NCI-H2081 treated with DMSO at 0.1 percent for 48 hours (cell line): ENCODE results near the gene SYTL1.

Experiments
- DNase-seq: peaks from one replicate; lab custom pipeline; 2025; lab: John Stamatoyannopoulos, UW

Gene SYTL1, protein sequence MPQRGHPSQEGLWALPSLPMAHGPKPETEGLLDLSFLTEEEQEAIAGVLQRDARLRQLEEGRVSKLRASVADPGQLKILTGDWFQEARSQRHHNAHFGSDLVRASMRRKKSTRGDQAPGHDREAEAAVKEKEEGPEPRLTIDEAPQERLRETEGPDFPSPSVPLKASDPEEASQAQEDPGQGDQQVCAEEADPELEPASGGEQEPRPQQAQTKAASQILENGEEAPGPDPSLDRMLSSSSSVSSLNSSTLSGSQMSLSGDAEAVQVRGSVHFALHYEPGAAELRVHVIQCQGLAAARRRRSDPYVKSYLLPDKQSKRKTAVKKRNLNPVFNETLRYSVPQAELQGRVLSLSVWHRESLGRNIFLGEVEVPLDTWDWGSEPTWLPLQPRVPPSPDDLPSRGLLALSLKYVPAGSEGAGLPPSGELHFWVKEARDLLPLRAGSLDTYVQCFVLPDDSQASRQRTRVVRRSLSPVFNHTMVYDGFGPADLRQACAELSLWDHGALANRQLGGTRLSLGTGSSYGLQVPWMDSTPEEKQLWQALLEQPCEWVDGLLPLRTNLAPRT

DNA sequence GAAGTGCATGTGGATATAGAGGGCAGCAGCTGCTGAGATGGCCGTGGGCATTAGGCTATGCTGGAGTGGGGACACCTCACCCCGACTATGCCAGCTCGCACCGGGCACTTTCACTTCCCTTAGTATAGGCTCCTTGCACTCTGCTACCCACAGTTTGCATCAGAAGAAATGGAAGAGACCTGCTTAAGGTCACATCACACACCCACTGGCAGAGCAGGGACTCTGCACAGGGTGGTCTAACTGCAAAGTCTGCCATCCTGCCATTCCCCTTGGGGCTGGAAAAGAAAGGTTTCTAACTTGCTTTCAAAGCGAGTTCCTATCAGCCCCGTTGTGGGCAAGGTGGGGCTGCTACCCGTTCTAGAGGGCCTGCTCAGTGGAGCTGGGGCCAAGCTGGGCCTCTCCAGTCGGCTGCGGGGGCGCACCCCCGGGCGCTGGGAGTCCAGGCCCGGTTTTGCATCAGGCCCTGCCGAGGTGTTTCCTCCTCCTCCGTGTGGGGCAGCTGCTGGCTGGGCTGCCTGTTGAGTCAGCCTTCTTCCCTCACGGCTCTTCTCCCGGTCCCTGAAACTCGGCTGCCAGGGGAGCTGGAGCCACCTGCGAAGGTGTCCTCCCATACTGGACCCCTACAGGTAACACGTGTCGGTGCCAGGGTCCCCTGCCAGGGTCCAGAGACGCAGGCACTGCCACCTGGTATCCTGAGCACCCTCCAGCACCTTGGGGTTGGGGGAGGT, at the start of gene SYTL1:
SYTL1 (plus strand) TSS at position 498 of the 728 bp plus-strand sequence. CDS start 3,313 bp downstream, outside the sequence.
- DNase-seq, result no peak

DNA sequence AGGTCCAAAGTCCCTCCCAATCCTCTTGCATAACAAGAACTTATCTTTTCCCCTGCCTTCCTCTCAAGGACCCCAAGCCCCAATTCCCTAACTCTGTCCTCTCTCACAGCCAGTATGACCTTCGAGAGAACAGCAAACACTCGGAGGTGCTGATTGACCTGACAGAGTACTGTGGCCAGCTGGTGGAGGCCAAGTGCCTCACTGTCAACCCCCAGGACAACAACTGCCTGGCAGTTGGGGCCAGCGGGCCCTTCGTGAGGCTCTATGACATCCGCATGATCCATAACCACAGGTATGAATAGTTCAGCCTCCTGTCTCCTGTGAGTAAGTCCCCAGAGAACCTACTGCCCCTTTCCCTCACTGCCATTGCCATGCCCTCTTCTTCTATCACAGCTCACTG, 49.7 kb upstream of the SYTL1 start:
- no peak for DNase-seq

- DNase-seq, result no peak
Observed at GRCh38 chr1:27293915-27294314, 47.9 kb upstream of the SYTL1 start.

GRCh38 chr1:27296773-27297291, 45.0 kb upstream of the SYTL1 start:
- DNase-seq, result no peak

GRCh38 chr1:27297903-27298302, 43.9 kb upstream of the SYTL1 start:
- no peak for DNase-seq

DNA sequence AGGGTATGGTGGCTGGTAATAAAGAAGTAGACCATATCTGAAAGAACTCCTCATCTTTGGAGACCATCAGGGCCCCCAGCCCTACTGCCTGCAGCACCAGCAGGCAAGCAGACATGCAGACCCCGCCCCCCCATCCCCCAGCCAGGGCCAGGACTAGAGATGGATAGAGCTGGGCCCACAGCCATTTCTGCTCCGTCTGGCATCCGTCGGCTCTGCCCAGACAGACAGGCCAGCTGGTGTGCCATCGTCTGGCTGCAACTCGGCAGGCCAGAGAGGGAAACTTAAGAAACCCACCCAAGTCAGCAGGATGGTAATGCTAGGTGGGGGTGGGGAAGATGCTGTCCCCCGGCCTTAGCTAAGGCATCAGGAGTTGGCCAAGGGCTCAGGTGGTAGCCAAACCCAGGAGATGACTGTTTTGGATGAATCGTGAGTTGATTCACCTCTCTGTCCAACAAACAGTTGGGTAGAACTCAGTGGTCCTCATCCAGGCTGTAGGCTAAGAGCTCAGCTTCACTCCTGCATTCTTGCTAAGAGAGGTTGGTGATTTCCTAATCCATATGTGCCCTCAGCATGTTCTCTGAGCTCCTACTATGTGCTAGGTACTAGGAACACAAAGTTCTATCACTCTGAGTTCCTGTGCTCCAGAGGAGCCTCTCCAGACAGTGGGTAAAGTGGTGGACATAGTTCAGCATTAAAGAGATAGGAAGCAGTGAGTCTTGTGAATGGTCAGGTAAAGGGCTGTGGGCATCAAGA, 43.0 kb upstream of the SYTL1 start:
- no peak for DNase-seq

DNA sequence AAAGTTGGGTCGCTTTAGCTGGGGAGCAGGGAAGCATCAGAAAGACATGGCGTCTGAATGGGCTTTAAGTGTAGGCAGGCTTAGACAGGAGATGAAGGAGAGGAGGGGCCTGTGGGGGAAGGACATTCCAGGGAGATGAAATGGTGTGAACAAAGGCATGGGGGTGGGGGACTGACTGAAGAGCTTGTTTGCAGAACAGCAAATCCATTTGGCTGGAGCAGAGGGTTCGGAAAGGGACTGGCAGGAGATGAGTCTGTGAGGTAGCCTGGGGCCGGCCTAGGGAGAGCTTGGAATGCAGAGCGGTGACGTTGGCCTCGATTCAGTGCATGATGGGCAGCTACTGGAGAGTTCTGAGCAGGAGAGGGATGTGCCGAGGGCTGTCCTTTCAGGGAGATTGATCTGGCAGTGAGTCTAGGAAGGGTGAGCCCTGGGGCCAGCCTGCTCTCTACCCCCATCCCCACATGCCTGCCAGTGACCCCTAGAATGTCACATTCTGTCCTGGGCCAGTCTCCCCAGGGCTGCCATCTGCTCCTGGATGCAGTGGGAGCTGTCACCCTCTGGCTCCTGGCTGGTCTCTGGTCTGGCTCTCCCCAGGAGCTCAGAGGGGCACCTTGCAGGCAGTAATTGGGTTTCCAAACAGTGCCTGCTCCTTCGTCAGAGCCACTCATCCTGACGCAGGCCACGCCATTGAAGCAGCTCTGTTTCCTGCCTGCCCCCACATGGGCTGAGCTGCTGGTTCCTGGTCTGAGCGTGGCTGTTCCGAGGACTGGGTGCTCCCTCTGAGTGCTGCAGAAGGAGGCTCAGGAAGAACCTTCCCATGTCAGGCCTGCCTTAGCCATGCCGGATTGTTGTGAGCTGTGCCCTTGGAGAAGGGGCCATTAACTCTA, 42.2 kb upstream of the SYTL1 start:
- no peak for DNase-seq

DNA sequence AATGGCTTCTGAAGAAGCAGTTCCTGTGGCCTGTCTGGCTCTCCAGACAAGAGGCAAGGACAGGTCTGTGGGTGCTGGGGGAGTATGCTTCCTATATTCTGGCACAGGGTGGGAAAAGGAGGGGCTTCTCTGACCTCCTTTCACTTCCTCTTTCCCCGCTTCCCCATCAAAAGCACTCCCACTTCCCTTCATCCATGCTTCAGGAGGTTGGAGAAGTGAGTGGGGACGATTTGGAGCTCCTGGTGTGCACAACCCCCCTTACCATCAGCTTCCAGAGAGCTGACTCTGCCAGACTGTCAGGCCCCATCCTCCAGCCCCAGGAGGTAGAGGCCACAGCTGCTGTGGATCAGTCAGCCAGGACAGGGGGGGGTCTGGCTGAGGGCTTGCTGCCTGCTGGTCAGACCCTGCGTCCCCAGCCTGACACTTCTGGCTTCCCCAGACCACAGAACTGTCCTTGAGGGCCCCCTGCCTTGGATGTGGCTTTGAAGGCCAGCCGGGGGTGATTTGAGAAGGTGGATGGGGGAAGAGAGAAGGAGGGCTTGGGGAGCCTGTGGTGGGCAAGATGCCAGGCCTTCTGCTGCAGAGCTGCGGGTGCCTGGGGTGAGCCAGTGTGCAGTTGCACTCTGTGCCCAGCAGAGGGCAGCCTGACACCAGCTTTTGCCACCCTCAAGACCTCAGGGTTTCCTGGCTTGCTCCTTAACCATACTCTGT, 41.3 kb upstream of the SYTL1 start:
- DNase-seq, result no peak

DNA sequence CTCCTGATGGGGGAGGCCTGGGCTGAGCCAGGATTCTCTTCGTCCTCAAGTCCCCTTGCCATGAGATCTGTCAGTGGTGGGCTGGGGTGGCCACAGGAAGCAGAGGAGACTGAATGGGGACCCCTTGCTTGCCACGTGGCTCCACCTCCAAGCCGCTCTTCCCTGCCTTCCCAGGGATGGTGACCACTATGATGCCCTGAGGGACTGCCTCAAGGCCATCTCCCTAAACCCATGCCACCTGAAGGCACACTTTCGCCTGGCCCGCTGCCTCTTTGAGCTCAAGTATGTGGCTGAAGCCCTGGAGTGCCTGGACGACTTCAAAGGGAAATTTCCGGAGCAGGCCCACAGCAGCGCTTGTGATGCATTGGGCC, 40.8 kb upstream of the SYTL1 start:
- no peak for DNase-seq

DNA sequence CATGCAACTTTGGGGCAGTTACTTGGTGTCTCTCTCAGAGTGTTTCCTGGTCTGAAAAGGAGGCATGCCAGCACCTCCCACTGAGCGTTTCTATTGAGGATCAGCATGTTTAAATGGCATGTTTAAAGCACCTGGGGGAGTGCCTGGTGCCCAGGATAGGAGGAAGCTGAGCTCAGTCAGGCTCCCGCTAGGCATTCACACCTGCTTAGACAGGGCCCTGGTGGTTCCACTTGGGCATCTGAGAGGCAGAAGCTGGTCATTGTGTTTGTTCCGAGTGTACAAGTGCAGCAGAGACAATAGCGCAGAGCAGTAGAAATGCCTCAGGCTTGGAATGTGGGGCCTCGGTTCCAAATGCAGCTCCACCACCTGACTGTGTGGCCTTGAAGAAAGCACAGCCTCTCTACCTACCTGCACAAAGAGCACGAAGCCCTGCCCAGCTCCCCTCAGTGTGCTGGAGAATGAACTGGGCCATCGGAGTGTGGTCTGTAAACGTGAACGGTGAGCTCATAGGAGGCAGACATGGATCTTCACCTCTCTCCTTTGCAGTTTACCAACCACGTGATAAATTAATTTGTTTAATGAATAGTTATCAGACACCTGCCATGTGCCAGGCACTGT, 40.1 kb upstream of the SYTL1 start:
- peak; percentile 70 for DNase-seq

DNA sequence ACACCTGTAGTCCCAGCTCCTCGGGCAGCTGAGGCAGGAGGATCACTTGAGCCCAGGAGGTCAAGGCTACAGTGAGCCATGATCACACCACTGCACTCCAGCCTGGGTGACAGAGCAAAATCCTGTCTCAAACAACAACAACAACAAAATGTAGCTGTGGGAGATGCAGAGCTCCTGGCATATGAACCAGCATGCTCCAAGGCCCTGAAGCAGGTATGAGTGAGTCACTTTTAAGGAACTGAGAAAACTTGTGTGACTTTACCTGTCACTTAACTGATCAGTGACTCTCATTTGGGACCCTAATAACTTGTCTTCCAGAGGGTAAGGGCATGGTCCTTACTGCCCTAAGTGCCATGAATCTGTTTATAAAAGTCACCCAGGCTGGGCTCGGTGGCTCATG, 39.2 kb upstream of the SYTL1 start:
- no peak for DNase-seq

DNA sequence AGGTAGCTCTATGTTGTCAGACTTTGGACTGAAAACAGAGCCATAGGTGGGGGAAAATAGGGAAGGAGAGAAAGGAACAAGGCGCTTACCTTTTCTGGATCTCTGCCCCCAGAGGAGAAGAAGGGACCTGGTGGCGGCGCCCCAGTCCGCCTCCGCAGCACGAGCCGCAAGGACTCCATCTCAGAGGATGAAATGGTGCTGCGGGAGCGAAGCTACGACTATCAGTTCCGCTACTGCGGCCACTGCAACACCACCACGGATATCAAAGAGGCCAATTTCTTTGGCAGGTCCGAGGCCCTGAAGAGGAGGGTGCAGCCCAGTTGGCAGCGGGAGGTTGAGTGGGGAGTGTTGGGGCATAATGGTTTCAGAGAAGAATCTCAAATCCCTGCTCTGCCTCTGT, 38.3 kb upstream of the SYTL1 start:
- no peak for DNase-seq

DNA sequence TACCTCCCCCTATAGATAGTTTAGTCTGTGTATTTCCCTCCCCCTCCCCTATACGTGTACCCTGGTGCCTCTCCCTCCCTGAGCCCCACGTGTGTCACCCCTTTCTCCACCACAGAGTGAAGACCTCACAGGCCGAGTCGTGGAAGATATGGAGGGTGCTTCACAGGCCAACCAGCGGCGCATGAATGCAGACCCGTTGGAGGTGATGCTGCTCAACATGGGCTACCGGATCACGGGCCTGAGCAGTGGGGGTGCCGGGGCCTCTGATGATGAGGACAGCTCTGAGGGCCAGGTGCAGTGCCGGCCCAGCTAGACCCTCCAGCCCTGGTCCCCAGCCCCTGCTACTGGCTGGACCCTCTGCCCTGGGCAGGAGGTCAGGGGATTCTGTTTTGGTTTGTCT, 35.8 kb upstream of the SYTL1 start:
- no peak for DNase-seq

DNA sequence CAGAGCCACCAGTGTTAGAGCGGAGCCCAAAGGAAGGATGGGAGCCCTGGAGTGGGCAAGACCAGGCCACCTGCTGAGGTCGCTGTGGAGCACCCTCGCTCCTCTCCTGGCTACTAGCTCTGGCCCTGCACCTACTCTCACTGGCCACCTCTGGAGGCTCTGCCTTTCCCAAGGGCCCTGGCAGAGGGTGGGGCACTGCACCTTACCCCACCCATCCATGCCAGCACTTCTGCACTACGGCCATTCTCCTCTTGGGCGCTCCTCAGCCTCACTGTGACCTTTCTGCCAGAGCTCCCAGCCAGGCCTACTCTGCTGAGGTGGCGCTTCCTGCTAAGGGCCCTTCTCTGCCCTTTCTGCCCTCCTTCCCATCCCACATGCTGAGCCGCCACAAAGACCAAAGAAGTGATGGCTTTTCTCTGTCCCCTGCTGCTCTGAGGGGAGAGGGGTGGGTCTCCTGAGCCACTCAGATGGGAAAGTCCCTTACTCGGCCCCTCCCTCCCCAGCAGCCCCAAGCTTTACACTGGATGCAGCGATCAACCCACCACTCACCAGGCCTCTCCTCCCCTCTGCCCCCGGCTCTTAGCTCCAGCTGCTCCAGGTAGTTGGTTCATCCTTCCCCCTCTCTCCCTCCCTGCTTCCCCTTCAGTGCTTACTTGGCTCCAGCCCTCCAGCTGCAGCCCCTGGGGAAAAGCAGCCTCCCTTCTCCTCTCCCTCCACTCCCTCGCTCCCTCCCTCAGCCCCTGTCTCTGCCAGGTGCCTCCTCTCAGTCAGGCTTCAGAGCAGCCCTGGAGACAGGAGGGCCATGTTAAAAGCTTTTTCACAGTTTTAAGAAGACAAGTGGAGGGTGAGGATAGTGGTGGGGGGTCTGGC, 34.7 kb upstream of the SYTL1 start:
- no peak for DNase-seq

DNA sequence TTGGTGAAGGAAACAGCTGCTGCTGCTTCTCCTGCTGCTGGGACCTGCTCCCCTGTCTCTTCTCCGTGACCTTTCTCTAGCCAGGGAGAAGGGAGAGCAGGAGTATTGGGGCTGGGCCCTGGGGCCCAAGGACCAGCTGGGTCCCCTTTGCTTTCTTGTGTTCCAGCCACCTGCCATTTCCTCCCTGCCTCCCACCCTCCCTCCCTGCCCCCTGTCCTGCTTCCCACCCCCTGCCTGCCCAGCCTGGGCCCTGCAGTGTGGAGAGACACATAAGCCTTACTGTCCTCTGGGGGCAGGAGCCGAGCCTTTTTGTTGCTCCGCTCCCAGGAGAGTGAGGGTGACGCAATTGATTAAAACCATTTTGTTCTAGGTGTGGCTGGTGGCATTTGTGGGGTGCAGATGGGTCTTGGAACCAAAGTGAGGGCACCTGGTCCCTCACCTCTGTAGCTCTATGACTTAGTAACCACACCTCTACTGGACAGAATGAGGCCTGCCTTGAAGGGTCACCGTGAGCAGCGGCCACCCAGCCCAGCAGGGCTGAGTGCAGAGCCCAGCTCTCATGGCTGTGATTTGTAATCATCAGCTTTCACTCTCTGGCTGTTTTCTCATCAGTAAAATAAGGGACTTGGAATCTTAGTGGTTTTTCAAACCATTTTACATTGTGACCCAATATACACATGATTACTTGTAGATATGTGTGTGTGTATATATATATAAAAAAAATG, 33.8 kb upstream of the SYTL1 start:
- no peak for DNase-seq

GRCh38 chr1:27314169-27314568, 27.7 kb upstream of the SYTL1 start:
- no peak for DNase-seq

- no peak for DNase-seq
Observed at GRCh38 chr1:27314737-27315136, 27.1 kb upstream of the SYTL1 start.

DNA sequence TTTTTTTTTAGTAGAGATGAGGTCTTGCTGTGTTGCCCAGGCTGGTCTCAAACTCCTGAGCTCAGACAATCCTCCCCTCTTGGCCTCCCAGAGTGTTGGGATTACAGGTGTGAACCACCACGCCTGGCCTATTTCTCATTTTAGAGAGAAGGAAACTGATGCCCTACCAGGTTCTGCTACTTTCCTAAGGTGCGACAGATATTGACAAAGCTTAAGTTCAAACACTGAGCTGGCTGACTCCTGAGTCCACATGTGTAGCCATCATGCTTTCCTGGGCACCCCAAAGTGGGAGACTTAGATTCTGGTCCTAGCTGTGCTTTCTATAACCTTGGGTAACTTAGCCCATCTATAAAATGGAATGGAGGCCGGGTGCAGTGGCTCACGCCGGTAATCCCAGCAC, 25.0 kb upstream of the SYTL1 start:
- no peak for DNase-seq
